Measurements from ENCODE around the gene PLXDC1.

DNA sequence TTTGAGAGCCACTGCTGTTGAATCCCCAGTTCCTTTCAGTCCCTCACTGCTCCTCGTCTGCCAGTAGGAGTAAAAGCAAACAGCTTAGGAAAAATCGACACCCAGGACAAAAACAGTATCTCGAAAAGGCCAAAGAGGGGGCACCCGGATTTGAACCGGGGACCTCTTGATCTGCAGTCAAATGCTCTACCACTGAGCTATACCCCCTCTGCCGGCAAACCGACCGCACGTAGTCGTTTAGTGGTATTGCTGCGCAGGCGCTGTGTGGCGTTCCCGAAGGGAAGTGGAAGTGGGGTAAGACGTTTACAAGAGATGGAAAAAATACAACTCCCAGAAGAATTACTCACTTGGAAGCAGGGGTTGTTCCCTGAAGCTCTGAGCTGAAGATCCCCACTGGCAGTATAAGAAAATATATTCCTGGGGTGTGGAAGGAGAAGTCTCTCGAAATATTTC is 2.2 kb upstream of the PLXDC1 start:
- TF ChIP-seq, protein P1, sequence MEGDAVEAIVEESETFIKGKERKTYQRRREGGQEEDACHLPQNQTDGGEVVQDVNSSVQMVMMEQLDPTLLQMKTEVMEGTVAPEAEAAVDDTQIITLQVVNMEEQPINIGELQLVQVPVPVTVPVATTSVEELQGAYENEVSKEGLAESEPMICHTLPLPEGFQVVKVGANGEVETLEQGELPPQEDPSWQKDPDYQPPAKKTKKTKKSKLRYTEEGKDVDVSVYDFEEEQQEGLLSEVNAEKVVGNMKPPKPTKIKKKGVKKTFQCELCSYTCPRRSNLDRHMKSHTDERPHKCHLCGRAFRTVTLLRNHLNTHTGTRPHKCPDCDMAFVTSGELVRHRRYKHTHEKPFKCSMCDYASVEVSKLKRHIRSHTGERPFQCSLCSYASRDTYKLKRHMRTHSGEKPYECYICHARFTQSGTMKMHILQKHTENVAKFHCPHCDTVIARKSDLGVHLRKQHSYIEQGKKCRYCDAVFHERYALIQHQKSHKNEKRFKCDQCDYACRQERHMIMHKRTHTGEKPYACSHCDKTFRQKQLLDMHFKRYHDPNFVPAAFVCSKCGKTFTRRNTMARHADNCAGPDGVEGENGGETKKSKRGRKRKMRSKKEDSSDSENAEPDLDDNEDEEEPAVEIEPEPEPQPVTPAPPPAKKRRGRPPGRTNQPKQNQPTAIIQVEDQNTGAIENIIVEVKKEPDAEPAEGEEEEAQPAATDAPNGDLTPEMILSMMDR (conservative IDR thresholded peaks at IDR 0.05 in 1 of 2, IDR thresholded peaks at IDR 0.05 in 1 of 2; ENCODE audit: low read depth in 1 of 2, low read length in 2 of 2): peak in 1 of 2 donors; percentile 29
- no peak for TF ChIP-seq EZH2 (IDR thresholded peaks at IDR 0.05; ENCODE audit: low read length, missing control alignments)

Data from fibroblast of lung (primary cell).